ENCODE data around the gene CCDC149.

Gene CCDC149

GRCh38 chr4:24840826-24841543 lies 71.9 kb downstream of the CCDC149 start:
- Histone ChIP-seq H3K9ac (ENCODE audit: low read depth, low read length) (no peak overlapping the region), H3K79me2 (ENCODE audit: insufficient read depth, low read length) (no peaks in the 10 kb centered on the region), H2AFZ (ENCODE audit: low read depth, low read length) (no peak overlapping the region), H3K9me3 (ENCODE audit: insufficient read depth, low read length, severe bottlenecking) (no peaks in the 10 kb centered on the region), H3K4me2 (ENCODE audit: insufficient read depth, low read length) (no peak overlapping the region), H3K4me1 (ENCODE audit: insufficient read depth, low read length) (no peaks in the 10 kb centered on the region), H3K27me3 (ENCODE audit: insufficient read depth, low read length, poor library complexity) (no peaks in the 10 kb centered on the region), H3K36me3 (ENCODE audit: insufficient read depth, low read length) (no peaks in the 10 kb centered on the region), H3K4me3 (ENCODE audit: low read depth in 1 of 2, low read length in 2 of 2) (no peak overlapping the region), H4K20me1 (ENCODE audit: insufficient read depth, low read length) (no peaks in the 10 kb centered on the region; the same call in 1 of the 2 replicates), H3K27ac (ENCODE audit: low read length) (no peak overlapping the region)
- no peak for TF ChIP-seq CTCF (IDR thresholded peaks at IDR 0.05; ENCODE audit: borderline replicate concordance, extremely low read depth, low read length, poor library complexity, severe bottlenecking)
- no peak for TF ChIP-seq EZH2 (IDR thresholded peaks at IDR 0.05; ENCODE audit: borderline replicate concordance, low read depth, low read length, severe bottlenecking)
- ATAC-seq (ENCODE audit: insufficient read depth, low read depth) (no peak), DNase-seq (no peak)

GRCh38 chr4:24840362-24840761 lies 72.5 kb downstream of the CCDC149 start:
- no peak overlapping the region for H2AFZ ChIP-seq (ENCODE audit: low read depth, low read length)
- no peak overlapping the region for H3K4me3 ChIP-seq (ENCODE audit: low read depth in 1 of 2, low read length in 2 of 2)
- H3K79me2 ChIP-seq (ENCODE audit: insufficient read depth, low read length): no peaks in the 10 kb centered on the region
- no peaks in the 10 kb centered on the region for H3K36me3 ChIP-seq (ENCODE audit: insufficient read depth, low read length)
- no peaks in the 10 kb centered on the region for H3K4me1 ChIP-seq (ENCODE audit: insufficient read depth, low read length)
- H3K9ac ChIP-seq (ENCODE audit: low read depth, low read length): no peak overlapping the region
- ATAC-seq (ENCODE audit: insufficient read depth, low read depth) (no peak), DNase-seq (no peak)
- no peak overlapping the region for H3K27ac ChIP-seq (ENCODE audit: low read length)
- H3K4me2 ChIP-seq (ENCODE audit: insufficient read depth, low read length): no peak overlapping the region
- TF ChIP-seq EZH2 (IDR thresholded peaks at IDR 0.05; ENCODE audit: borderline replicate concordance, low read depth, low read length, severe bottlenecking) (no peak), CTCF (IDR thresholded peaks at IDR 0.05; ENCODE audit: borderline replicate concordance, extremely low read depth, low read length, poor library complexity, severe bottlenecking) (no peak)
- H4K20me1 ChIP-seq (ENCODE audit: insufficient read depth, low read length): no peaks in the 10 kb centered on the region; the same call in 1 of the 2 replicates
- no peaks in the 10 kb centered on the region for H3K9me3 ChIP-seq (ENCODE audit: insufficient read depth, low read length, severe bottlenecking)
- H3K27me3 ChIP-seq (ENCODE audit: insufficient read depth, low read length, poor library complexity): no peaks in the 10 kb centered on the region

- TF ChIP-seq EZH2 (IDR thresholded peaks at IDR 0.05; ENCODE audit: borderline replicate concordance, low read depth, low read length, severe bottlenecking): no peak
- no peak for TF ChIP-seq CTCF (IDR thresholded peaks at IDR 0.05; ENCODE audit: borderline replicate concordance, extremely low read depth, low read length, poor library complexity, severe bottlenecking)
- no peak overlapping the region for H3K4me2 ChIP-seq (ENCODE audit: insufficient read depth, low read length)
- H2AFZ ChIP-seq (ENCODE audit: low read depth, low read length): no peak overlapping the region
- ATAC-seq (ENCODE audit: insufficient read depth, low read depth) (no peak), DNase-seq (no peak)
- H4K20me1 ChIP-seq (ENCODE audit: insufficient read depth, low read length): no peaks in the 10 kb centered on the region; the same call in 1 of the 2 replicates
- no peaks in the 10 kb centered on the region for H3K9me3 ChIP-seq (ENCODE audit: insufficient read depth, low read length, severe bottlenecking)
- H3K79me2 ChIP-seq (ENCODE audit: insufficient read depth, low read length): no peaks in the 10 kb centered on the region
- no peak overlapping the region for H3K27ac ChIP-seq (ENCODE audit: low read length)
- H3K4me3 ChIP-seq (ENCODE audit: low read depth in 1 of 2, low read length in 2 of 2): no peak overlapping the region
- H3K27me3 ChIP-seq (ENCODE audit: insufficient read depth, low read length, poor library complexity): no peaks in the 10 kb centered on the region
- no peaks in the 10 kb centered on the region for H3K4me1 ChIP-seq (ENCODE audit: insufficient read depth, low read length)
- H3K36me3 ChIP-seq (ENCODE audit: insufficient read depth, low read length): no peaks in the 10 kb centered on the region
- no peak overlapping the region for H3K9ac ChIP-seq (ENCODE audit: low read depth, low read length)
Observed at GRCh38 chr4:24837781-24838180, 75.1 kb downstream of the CCDC149 start.

Data from DND-41 (cell line).